ENCODE results near the gene C20orf141.
"Not testable (repeated sequence)": the region's sequence is repeated elsewhere in the genome, so short reads cannot be mapped to it uniquely, and the experiment has no call there.

The C20orf141 gene, protein sequence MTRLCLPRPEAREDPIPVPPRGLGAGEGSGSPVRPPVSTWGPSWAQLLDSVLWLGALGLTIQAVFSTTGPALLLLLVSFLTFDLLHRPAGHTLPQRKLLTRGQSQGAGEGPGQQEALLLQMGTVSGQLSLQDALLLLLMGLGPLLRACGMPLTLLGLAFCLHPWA

DNA sequence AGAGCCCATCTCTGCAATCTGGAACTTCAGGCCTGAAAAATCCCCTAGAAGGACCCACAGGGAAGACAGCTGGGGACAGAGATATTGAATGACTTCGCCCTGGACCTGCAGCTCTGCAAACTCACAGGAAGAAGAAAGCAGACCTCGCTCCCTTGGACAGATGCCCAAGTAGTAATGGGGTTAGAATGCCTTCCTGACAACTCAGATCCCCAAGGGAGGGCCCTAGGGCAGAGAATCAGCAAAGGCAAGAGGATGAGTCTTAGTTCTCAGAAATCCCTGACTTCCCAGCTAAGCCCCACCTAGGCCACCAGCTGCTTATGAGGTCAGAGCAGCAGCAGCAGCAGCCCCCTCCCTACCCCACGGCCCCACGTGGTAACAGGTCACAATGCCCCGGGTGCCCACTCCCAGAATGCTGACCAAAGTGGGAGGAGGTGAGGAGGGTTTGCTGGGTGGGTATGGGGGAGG lies at the start of gene C20orf141:
Gene C20orf141 (plus strand): TSS at position 401 of the 465 bp plus-strand sequence. CDS start 198 bp downstream, outside the sequence.
- DNase-seq: no peak

DNA sequence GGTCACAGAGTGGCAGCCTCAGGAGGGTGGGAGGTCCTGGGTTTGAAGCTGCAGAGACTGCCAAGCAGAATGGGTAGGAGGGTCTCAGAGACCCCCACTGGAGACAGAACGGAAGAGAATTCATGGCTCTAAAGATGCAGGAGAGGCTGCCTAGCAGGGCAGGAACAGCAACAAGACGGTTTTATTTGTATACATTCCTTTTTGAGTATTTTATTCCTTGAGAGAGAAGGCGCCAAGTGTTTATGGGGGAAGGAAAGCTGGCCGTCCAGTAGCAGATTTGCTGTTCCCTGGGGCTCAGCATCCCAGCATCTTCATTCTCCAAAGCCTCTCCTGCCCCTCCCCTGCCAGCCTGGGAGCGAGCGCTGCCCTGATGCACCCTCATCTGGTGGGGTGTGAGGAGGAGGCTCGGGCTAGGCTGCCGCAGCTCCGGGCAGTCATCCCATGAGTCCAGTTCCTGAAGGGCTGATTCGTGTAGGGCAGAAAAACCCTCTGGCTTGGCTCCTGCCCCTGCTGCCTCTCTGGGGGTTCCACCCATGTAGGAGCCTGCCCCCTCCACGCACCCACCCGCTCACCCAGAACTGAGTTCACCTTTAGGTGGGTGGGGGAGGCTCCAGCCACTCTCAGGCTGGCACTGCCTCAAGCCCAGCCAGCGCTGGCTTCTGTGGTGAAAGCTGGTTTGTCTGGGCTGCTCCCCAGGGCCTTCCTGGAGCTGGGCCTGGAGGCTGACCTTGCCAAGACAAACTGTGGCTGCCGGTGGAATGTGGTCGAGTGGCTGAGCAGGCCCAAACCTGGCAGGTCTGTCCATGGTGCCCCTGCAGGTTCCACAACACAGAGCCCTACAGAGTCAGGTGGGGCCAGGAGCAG lies 46.8 kb upstream of the C20orf141 start:
- DNase-seq: no peak

DNA sequence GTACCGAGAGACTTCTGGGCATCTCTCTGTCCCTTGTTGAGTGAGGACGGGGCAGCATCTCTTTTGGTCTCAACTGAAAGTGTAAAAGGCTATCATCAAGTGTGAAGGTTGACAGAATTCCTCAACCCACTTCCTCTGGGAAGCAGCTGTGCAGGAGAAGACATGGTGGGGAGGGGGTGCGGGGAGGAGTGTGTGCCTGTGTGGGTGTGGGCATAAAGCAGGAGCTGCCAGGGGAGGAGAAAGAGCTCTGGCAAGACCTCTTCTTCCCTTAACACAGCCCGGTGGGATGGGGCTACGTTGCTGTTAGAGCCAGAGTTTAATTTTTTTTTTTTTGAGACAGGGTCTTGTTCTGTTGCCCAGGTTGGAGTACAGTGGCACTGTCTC lies 46.2 kb upstream of the C20orf141 start:
- no peak for DNase-seq

DNA sequence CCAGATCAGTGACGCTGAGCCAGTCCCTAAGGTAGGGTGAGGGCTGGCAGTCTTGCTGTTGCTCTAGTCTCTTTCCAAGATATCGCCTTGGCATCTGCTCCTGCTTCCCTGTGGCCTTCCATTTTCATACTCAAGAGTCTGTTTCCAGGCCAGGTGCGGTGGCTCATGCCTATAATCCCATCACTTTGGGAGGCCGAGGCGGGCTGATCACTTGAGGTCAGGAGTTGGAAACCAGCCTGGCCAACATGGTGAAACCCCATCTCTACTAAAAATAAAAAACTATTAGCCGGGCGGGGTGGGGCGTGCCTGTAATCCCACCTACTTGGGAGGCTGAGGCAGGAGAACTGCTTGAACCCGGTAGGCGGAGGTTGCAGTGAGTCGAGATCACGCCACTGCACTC lies 44.7 kb upstream of the C20orf141 start:
- DNase-seq: not testable (repeated sequence)

DNA sequence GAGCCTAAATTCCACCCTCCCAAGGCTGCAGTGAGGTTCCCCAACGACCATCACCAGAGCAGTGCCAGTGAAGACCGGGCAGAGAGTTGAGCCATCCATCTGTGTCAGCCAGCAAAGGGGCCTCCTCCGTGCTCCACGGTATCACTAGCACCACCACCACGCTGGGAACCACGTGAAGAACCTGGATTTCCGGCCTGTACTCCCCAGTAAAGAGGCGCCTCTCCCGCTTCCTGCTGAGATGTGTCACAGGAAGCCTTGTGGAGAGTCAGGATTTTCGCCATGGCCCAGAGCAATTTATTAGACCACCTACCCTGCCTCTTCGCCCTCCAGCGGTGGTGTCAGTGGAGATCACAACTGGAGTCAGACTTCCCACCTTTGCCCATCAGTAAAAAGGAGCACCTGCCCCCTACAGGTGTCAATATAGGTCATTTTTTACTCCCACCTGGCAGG lies 43.1 kb upstream of the C20orf141 start:
- no peak for DNase-seq

DNA sequence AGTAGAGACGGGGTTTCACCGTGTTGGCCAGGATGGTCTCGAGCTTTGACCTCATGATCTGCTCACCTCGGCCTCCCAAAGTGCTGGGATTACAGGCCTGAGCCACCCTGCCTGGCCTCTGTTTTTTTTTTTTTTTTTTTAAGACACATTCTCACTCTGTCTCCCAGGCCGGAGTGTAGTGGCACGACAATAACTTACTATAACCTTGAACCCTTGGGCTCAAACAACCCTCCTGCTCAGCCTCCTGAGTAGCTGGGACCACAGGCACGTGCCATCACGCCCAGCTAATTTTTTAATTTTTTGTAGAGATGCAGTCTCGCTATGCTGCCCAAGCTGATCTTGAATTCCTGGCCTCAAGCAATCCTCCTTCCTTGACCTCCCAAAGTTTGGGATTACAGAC lies 41.0 kb upstream of the C20orf141 start:
- DNase-seq: no peak

DNA sequence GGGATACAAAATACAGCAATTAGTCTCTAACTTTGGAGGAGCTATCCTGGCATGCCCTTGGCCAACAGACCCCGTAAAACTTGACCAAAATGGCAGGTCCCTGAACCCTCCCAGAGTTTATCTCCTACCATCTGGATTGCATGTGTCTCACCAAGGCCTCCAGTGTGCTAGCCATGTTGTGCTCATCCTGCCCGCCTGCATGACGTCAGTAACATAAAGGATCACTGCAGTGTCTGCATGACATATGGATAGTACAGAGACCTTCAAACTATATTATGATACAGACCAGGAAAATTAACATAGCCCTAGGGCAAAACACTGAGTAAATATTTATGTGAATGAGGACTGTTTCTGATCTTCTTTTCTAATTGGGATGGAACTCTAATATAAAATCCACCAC lies 39.6 kb upstream of the C20orf141 start:
- no peak for DNase-seq

DNA sequence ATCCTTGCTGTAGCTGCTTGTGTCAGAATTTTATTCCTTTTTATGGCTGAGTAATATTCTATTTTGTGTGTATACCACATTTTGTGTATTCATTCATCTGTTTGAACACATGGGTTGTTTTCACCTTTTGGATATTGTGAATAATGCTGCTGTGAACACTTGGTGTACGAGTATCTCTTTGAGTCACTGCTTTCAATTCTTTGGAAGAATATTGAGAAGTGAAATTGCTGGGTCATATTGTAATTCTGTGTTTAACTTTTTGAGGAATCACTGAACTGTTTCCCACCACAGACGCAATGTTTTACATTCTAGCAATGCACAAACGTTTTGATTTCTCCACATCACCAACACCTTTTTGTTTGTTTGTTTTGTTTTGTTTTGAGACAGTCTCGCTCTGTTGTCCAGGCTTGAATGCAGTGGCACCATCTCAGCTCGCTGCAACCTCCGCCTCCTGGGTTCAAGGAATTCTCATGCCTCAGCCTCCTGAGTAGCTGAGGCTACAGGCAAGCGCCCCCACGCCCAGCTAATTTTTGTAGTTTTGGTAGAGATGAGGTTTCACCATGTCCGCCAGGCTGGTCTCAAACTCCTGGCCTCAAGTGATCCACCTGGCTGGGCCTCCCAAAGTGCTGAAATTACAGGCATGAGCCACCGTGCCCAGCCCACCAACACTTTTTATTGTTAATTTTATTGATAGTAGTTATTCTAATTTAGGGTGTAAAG lies 36.0 kb upstream of the C20orf141 start:
- no peak for DNase-seq

DNA sequence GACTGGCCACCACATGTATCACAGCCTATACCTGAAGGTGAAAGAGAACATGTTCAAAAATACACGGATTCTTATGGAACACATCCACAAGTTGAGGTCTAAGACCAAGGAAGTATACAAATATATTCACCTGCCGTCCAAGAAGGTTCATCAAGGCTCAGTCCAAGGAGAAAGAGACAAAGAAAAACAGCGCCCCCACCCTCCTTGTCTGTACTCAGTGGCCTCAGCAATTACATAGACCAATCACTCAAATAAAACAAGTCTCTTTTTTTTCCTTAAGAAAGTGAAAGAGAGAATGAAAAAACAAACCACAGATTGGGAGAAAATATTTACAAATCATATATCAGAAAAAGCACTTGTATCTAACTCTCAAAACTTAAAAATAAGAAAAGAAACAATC lies 33.8 kb upstream of the C20orf141 start:
- no peak for DNase-seq

DNA sequence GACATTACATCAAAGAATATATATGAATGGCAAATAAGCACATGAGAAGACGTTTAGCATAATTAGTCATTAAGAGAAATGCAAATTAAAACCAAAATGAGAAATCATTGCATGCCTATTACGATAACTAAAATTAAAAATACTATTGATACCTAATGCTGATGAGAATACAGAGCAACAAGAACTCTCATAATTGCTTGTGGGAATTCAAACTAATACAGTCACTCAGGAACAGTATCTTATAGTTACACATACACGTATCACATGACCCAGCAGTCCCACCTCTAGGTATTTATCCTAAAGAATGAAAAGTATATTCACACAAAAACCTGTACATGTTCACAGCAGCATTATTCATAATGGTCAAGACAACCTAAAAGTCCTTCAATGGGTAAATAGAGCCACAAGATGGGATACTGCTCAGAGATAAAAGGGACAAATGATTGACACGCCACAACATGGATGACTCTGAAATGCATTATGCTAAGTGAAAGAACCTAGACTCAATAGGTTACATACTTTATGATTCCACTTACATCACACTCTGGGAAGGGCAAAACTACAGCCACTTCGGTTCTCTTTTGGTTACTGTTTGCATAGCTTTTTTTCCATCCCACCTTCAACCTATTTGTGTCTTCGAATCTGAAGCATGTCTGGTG lies 30.8 kb upstream of the C20orf141 start:
- no peak for DNase-seq

DNA sequence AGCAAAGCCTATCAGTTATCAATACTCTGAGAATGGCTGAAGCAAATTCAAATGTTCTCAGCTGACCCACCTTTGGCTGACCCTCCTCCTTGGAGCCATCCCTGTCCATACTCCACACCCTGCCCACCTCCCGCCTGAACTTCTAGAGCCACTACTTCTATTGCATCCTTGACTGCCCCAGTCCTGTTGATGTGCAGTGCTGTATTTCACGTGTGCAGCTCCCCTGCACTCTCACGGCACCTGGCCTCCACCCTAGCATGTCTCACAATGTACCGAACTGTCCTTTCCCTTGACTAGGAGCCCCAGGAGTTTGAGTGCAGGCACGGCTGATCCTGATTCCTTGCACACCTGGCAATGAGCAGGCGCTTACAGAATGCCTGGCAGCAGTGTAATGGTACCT lies 21.3 kb upstream of the C20orf141 start:
- DNase-seq: no peak

DNA sequence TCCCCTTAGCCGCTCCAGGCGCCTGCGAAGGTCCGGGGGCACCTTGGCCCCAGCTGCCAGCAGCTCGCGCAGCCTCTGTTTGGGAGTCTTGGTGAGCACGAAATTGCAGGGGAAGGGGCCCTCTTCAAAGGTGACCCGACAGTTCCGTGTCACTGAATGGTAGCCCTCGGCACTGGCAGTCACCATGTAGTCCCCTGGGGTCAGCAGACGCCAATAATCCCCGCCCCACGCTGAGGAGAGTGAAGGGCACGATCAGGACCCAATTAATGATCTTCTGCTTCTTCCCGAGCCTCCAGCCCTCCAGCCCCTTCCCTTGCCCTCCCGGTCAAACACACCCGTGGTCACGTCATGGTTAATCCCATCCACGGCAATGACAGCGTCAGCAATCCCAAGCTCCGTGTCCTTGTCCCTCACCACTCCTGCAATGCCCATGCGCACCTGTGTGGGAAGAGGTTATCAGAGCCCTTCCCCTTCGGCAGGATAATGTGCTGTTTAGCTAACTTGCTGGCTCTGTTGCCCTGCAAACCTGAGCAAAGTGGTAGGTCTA lies 20.5 kb upstream of the C20orf141 start:
- no peak for DNase-seq

DNA sequence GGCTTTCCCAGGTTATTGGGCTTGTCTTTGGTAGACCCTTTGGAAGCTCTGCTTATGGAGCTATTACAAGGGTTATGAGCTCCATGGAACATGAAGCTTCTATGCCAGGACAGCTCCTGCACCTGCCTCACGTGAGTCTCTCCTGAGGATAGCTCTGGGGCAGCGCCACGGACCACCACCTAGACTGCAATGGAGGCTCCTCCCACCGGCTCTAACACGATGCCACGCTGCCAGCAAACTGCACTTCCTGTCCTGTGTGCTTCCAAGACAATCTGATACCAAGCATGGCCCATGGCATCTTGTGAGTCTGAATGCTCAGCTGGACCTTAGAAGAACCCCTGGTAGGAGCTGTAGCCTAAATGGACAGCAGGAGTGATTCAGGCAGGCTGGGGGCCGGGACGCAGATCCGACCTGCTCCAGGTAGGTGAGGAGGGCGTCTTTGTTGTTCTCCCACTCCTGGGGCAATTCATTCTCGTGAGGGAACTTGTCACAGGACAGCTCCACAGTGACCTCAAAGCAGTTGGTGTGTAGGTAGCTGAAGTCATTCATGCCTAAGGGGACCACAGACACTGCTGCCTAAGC lies 19.8 kb upstream of the C20orf141 start:
- DNase-seq: no peak

DNA sequence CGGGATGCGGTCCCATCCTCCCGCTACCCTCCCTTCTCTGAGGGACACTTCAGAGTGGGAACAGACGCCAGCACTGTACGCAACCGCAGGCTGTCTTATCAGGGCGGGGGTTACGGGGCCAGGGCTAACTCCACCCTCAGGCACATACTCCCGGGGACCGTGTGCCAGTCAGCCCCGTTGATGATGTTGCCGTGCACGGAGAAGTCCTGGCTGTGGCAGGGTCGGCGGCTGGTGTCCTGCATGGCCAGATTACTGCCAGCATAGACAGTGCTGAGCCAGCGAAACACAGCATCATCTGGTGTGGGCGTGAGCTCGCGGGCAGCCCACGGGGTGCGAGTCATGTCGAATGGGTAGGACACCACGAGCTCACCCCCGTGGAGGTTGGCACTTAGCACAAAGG lies 19.3 kb upstream of the C20orf141 start:
- DNase-seq: no peak

DNA sequence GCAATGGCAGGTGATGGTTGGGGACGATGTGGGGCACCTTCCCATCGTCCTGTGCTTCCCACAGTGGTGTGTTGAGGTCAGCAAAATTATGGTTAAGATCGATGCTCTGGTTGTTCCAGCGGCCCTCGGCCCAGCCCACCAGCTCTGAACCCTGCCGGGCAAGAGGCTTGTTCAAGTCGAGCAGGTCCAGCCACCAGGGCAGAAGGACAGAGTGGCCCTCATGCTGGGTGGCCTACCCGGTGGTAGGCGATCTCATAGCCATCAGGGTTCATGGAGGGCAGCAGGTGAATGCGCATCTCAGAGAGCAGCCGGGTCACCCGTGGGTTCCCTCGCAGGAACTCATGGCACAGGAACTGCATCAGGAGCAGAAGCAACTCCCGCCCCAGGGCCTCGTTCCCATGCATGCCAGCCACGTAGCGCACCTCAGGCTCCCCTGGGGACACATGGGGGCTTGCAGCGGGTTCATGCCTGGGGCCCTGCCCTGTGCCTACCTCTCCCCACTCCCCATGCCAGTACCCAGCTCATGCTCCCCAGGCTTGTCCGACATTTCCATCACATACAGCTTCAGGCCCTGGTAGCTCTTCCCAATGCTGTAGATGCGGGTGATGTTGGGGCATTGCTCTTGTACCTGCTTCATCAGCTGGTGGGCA lies 18.7 kb upstream of the C20orf141 start:
- DNase-seq: no peak

DNA sequence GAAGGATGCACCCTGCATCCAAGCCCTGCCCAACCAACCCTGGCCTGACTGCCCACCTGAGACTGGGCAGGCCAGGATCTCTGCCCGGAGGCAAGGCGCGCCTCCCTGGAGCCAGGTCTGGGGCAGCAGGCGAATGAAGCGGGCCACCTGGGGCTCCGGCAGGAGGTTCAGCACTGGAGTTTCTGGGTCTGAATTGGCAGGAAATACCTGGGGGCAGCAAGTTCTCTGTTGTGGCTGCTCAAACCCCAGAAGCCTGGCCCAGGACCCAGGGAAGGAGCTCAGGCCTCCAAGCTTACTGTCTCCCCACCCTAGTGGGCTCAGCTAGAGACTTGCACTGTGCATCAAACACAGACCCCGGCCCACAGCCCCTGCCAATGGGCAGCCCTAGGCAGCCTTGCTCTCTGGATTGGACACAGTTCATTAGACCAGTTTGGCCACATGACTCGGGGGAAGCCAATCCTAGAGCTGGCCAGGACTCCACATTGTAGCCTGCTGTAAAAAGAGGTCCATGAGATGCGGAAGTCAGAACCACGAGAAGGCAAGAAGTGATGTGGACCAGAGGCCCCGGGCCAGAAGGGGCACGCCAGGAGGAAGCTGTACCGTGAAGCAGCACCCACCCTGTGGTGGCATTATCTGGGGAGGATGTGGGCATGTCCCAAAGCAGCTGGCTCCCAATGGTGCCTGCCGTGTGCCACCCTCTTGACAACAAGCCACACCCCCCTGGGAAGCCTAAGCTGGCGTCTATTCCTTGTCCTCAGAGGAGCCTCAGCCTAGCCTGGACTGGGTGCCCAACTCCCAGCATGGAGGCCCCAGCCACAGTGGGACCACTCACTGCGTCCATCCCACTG lies 17.4 kb upstream of the C20orf141 start:
- DNase-seq: no peak

DNA sequence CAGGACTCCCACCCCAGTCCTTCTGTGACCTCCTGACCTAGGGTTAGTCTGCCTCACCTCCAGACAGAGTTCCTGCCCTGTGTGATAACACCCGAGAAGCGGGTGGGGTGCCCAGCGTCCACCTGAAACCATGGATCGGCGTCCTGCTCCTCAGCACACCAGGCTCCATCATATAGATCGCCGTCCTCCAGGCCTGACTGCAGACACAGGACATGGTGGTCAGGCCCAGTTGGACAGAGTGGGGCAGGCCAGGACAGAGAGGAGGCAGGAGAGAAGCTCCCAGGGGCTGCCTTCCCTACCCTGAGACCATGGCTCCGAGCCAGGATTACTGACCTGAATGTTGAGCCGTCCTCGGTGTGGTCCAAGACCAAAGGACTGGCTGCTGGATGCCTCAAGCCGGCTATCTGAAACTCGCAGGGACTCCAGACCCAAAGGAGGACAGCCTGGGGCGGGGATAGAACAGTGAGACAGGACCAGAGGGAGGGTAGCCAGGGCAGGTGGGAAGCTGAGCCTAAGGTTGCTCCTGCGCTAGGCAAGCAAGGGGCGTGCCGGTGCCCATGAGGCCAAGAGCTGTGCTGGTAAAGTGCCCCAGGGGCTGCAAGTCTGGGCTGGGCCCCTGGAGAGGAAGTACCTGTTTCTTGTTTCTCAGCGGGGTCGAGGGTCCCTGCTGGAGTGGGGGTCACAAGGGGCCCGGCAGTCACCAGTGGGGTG lies 16.5 kb upstream of the C20orf141 start:
- no peak for DNase-seq

DNA sequence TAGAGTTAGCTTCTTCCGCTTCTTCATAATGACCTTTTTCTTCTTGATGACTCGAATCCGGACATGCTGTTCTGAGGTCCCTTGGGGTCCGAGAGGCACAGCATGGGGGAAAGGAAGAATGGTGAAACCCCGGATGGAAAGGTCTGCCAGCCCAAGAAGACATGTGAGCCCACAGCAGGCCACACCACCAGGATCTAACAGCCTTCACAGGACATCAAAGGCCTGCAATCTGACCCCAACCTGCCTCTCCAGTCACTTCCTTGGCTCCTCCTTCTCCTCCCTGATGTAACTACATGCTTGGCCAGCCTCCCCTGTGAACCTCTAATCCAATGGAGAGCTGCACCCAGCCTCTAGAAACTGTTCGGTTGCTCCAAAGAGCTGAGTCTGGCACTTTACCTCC lies 16.0 kb upstream of the C20orf141 start:
- DNase-seq: no peak

DNA sequence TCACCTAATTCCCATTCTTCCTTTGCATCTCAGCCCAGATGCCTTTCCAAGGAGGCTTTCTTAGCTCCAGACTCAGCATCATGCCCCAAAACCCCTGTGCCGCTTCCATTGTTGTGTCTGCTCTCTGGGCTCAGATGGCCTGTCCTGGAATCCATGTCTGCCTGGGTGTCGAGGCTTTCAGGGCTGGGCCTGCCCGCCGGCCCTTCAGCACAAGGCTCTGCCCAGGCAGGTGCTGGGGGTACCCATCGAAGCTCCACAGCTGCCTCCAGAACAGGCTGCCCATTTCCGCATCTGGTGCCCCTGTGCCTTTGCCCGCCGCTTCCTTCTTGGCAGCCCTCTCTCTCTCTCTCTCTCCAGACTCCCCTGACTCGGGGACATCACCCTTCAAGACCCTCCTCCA lies 15.5 kb upstream of the C20orf141 start:
- DNase-seq: no peak

Measured in CD4-positive, alpha-beta T cell treated with Interleukin-17A for 4 hours (primary cell).